KMS-11 (cell line): ENCODE data around the gene CDCA8.

Experiments
- H2AFZ ChIP-seq: fragments of 200-600 bp; sonication (generic); 2 replicates; pipeline ENCODE4 v1.6.1; 2016; ENCODE audit warnings: antibody characterized with exemption, mixed run types, low read depth
- H3K27ac ChIP-seq: fragments of 200-600 bp; sonication (generic); 2 replicates; pipeline ENCODE4 v1.6.1; 2016; ENCODE audit warnings: mild to moderate bottlenecking, mixed run types
- H3K27me3 ChIP-seq: fragments of 200-600 bp; sonication (generic); 2 replicates; pipeline ENCODE4 v1.6.1; 2017; ENCODE audit warnings: mild to moderate bottlenecking, low read depth, mixed run types, moderate library complexity; ENCODE audit not compliant: insufficient read depth
- H3K36me3 ChIP-seq: fragments of 200-600 bp; sonication (generic); 2 replicates; pipeline ENCODE4 v1.6.1; 2017; ENCODE audit warnings: mild to moderate bottlenecking, mixed run types; ENCODE audit not compliant: insufficient read depth
- H3K4me1 ChIP-seq: fragments of 200-600 bp; sonication (generic); 2 replicates; pipeline ENCODE4 v1.6.1; 2016; ENCODE audit warnings: mild to moderate bottlenecking, low read depth, mixed run types; ENCODE audit not compliant: poor library complexity, severe bottlenecking
- H3K4me2 ChIP-seq: fragments of 200-600 bp; sonication (generic); 2 replicates; pipeline ENCODE4 v1.7.0; 2016; ENCODE audit warnings: mild to moderate bottlenecking, mixed run types
- H3K4me3 ChIP-seq: fragments of 200-600 bp; sonication (generic); IDR thresholded peaks from 2 replicates; pipeline ENCODE4 v1.6.1; 2017; ENCODE audit warnings: low read depth, low read length, mixed read lengths; ENCODE audit not compliant: insufficient read depth
- H3K79me2 ChIP-seq: fragments of 200-600 bp; sonication (generic); 2 replicates; pipeline ENCODE4 v1.6.1; 2016; ENCODE audit warnings: low read depth, mixed run types; ENCODE audit not compliant: insufficient read depth
- H3K9ac ChIP-seq: fragments of 200-600 bp; sonication (generic); 2 replicates; pipeline ENCODE4 v1.6.1; 2016; ENCODE audit warnings: mild to moderate bottlenecking, mixed run types
- H4K20me1 ChIP-seq: fragments of 200-600 bp; sonication (generic); 2 replicates; pipeline ENCODE4 v1.6.1; 2016; ENCODE audit warnings: mild to moderate bottlenecking, mixed run types; ENCODE audit not compliant: insufficient read depth
- CTCF ChIP-seq: fragments of 200-600 bp; sonication (generic); conservative IDR thresholded peaks from 2 replicates; pipeline ENCODE4 v1.6.1; 2017; ENCODE audit warnings: low read depth, mild to moderate bottlenecking, antibody characterized with exemption, low read length, moderate library complexity, mixed read lengths

CDCA8 gene

GRCh38 chr1:37666241-37666867 lies 26.0 kb upstream of the CDCA8 start:
- Histone ChIP-seq H2AFZ (no peak overlapping the region), H3K36me3 (no peaks in the 10 kb centered on the region), H3K4me1 (no peaks in the 10 kb centered on the region), H3K4me3 (no peak overlapping the region), H3K27ac (no peak overlapping the region), H4K20me1 (no peaks in the 10 kb centered on the region), H3K79me2 (no peaks in the 10 kb centered on the region), H3K9ac (no peak overlapping the region), H3K4me2 (no peak overlapping the region), H3K27me3 (peaks cover 9% of the 10 kb centered on the region; the same call in 1 of the 2 replicates)
- TF ChIP-seq CTCF, result no peak

- no peak overlapping the region for H3K4me3 ChIP-seq
- no peak overlapping the region for H3K27ac ChIP-seq
- peaks cover 9% of the 10 kb centered on the region; the same call in 1 of the 2 replicates for H3K27me3 ChIP-seq
- no peak overlapping the region for H3K9ac ChIP-seq
- H2AFZ ChIP-seq, result no peak overlapping the region
- H3K36me3 ChIP-seq, result no peaks in the 10 kb centered on the region
- H4K20me1 ChIP-seq, result no peaks in the 10 kb centered on the region
- TF ChIP-seq CTCF, result no peak
- no peak overlapping the region for H3K4me2 ChIP-seq
- no peaks in the 10 kb centered on the region for H3K79me2 ChIP-seq
- H3K4me1 ChIP-seq, result no peaks in the 10 kb centered on the region
Observed at GRCh38 chr1:37667023-37667671, 25.2 kb upstream of the CDCA8 start.

GRCh38 chr1:37670133-37670532 lies 22.2 kb upstream of the CDCA8 start:
- no peaks in the 10 kb centered on the region for H3K36me3 ChIP-seq
- no peak overlapping the region for H3K4me2 ChIP-seq
- H3K27ac ChIP-seq, result no peak overlapping the region
- no peak overlapping the region for H3K9ac ChIP-seq
- H3K4me3 ChIP-seq, result no peak overlapping the region
- no peak for TF ChIP-seq CTCF
- no peaks in the 10 kb centered on the region for H3K79me2 ChIP-seq
- H3K4me1 ChIP-seq, result peaks cover 4% of the 10 kb centered on the region
- H4K20me1 ChIP-seq, result no peaks in the 10 kb centered on the region
- H2AFZ ChIP-seq, result no peak overlapping the region
- H3K27me3 ChIP-seq, result peaks cover 9% of the 10 kb centered on the region; the same call in 1 of the 2 replicates

- Histone ChIP-seq H3K27ac (no peak overlapping the region), H2AFZ (no peak overlapping the region), H3K4me2 (no peak overlapping the region), H4K20me1 (no peaks in the 10 kb centered on the region), H3K79me2 (no peaks in the 10 kb centered on the region), H3K9ac (no peak overlapping the region), H3K4me3 (no peak overlapping the region), H3K36me3 (no peaks in the 10 kb centered on the region), H3K4me1 (peaks cover 15% of the 10 kb centered on the region), H3K27me3 (peaks cover 9% of the 10 kb centered on the region; the same call in 1 of the 2 replicates)
- TF ChIP-seq CTCF, result no peak
Observed at GRCh38 chr1:37671261-37671660, 21.1 kb upstream of the CDCA8 start.
